Parathyroid adenoma (tissue), 2 donors: ENCODE data around the gene FADD.

ENCODE experiments used
- H2AFZ ChIP-seq: fragments of 300-600 bp; sonication (generic); one replicate; pipeline ENCODE4 v1.7.0; 2017; ENCODE audit warnings: antibody characterized with exemption, mild to moderate bottlenecking
- H3K27ac ChIP-seq: fragments of 300-600 bp; sonication (generic); one replicate; pipeline ENCODE4 v1.7.0; 2017
- H3K27me3 ChIP-seq: fragments of 300-600 bp; sonication (generic); one replicate; pipeline ENCODE4 v1.7.0; 2017; ENCODE audit warnings: low read length; ENCODE audit not compliant: control insufficient read depth, insufficient read depth
- H3K36me3 ChIP-seq: fragments of 300-600 bp; sonication (generic); one replicate; pipeline ENCODE4 v1.7.0; 2017; ENCODE audit warnings: low read length; ENCODE audit not compliant: control insufficient read depth, insufficient read depth
- H3K4me1 ChIP-seq: fragments of 300-600 bp; sonication (generic); one replicate; pipeline ENCODE4 v1.7.0; 2017; ENCODE audit warnings: control low read depth
- H3K4me2 ChIP-seq: fragments of 300-600 bp; sonication (generic); one replicate; pipeline ENCODE4 v1.7.0; 2017; ENCODE audit warnings: low read length
- H3K4me3 ChIP-seq: fragments of 300-600 bp; sonication (generic); one replicate; pipeline ENCODE4 v1.7.0; 2017; ENCODE audit warnings: low read depth, low read length
- H3K79me2 ChIP-seq: fragments of 300-600 bp; sonication (generic); one replicate; pipeline ENCODE4 v1.7.0; 2017; ENCODE audit warnings: control low read depth
- H3K9ac ChIP-seq: fragments of 300-600 bp; sonication (generic); one replicate; pipeline ENCODE4 v1.7.0; 2017; ENCODE audit warnings: mild to moderate bottlenecking
- H3K9me3 ChIP-seq: fragments of 300-600 bp; sonication (generic); one replicate; pipeline ENCODE4 v1.7.0; 2017; ENCODE audit warnings: low read length; ENCODE audit not compliant: control insufficient read depth
- CTCF ChIP-seq: fragments of 300-600 bp; sonication (generic); IDR thresholded peaks from one replicate; pipeline ENCODE4 v1.7.0; 2017; ENCODE audit warnings: antibody characterized with exemption, mild to moderate bottlenecking
- donor health status: primary hyperparathyroidism.

The FADD gene

GRCh38 chr11:70167120-70167519 lies 36.0 kb upstream of the FADD start:
- TF ChIP-seq CTCF, result no peak
- no peak overlapping the region for H3K27ac ChIP-seq

DNA sequence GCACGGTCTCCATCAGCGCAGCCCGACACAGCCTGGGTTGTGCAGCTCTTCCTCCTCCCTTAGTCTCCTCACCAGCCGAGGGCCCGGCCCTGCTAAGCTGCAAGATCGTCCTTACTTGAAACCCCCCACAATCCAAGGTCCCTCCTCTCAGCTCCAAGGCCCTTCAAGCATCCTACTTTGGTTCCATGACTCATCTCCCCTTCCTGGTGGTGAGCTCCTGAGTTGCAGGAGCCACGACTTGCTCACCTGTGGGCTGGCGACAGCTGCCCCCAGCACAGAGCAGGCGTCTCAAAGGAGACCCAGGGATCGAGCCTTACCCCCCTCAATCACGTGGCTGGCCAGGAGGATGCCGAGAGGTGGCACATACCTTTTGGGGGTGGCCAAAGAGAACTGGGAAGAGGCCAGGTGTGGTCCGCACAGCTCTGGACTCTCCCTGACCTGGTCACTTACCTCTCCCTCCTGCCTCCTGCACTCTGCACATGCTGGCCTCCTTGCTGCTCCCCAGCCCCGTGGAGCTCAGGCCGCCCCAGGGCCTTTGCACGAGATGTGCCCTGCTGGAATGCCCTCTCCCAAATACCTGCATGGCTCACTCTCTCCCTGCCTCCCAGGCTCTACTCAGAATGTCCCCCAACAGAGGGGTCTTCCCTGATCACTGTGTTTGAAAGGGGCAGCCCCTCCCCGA lies 35.2 kb upstream of the FADD start:
- H3K9ac ChIP-seq, result no peak overlapping the region
- peaks cover 1% of the 10 kb centered on the region for H3K4me1 ChIP-seq
- no peaks in the 10 kb centered on the region for H3K27me3 ChIP-seq
- TF ChIP-seq CTCF, result no peak
- no peak overlapping the region for H3K27ac ChIP-seq
- no peak overlapping the region for H3K4me3 ChIP-seq
- no peaks in the 10 kb centered on the region for H3K9me3 ChIP-seq
- no peak overlapping the region for H2AFZ ChIP-seq
- no peaks in the 10 kb centered on the region for H3K79me2 ChIP-seq
- H3K36me3 ChIP-seq, result no peaks in the 10 kb centered on the region
- H3K4me2 ChIP-seq, result no peak overlapping the region

More at GRCh38 chr11:70167120-70167519, 36.0 kb upstream of the FADD start:
- no peak overlapping the region for H3K4me2 ChIP-seq
- no peaks in the 10 kb centered on the region for H3K4me1 ChIP-seq
- H3K36me3 ChIP-seq, result no peaks in the 10 kb centered on the region
- H3K27me3 ChIP-seq, result no peaks in the 10 kb centered on the region
- H3K9ac ChIP-seq, result no peak overlapping the region
- no peaks in the 10 kb centered on the region for H3K79me2 ChIP-seq
- no peaks in the 10 kb centered on the region for H3K9me3 ChIP-seq
- no peak overlapping the region for H2AFZ ChIP-seq
- no peak overlapping the region for H3K4me3 ChIP-seq

GRCh38 chr11:70168405-70168754 lies 34.7 kb upstream of the FADD start:
- Histone ChIP-seq H3K9ac (no peak overlapping the region), H3K36me3 (no peaks in the 10 kb centered on the region), H3K27me3 (no peaks in the 10 kb centered on the region), H3K9me3 (no peaks in the 10 kb centered on the region), H3K4me2 (no peak overlapping the region), H3K4me3 (no peak overlapping the region), H2AFZ (no peak overlapping the region), H3K27ac (no peak overlapping the region), H3K4me1 (peaks cover 2% of the 10 kb centered on the region), H3K79me2 (no peaks in the 10 kb centered on the region)
- no peak for TF ChIP-seq CTCF

DNA sequence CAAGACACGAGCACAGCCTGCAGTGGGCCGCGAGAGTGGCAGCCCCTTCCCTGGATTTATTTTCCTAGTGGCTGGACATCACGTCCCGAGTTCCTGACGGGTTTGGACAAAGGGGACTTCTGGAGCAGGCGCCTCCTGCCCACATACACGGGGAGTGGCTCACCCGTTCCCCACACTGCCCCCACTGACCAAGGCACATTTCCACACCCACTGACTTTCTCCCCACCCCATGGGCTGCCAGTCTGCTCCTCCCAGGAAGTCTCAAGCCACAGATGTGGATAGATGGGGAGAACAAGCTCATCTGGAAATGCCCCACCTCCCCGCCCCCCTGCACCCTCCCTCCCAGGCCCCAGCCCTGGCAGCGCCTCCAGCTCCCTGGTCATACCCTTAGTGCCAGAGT lies 34.0 kb upstream of the FADD start:
- H3K79me2 ChIP-seq, result no peaks in the 10 kb centered on the region
- TF ChIP-seq CTCF, result no peak
- H3K36me3 ChIP-seq, result no peaks in the 10 kb centered on the region
- H3K9ac ChIP-seq, result no peak overlapping the region
- no peak overlapping the region for H3K4me2 ChIP-seq
- H3K9me3 ChIP-seq, result no peaks in the 10 kb centered on the region
- no peak overlapping the region for H3K27ac ChIP-seq
- no peak overlapping the region for H3K4me3 ChIP-seq
- no peak overlapping the region for H2AFZ ChIP-seq
- no peaks in the 10 kb centered on the region for H3K27me3 ChIP-seq
- H3K4me1 ChIP-seq, result peaks cover 2% of the 10 kb centered on the region

DNA sequence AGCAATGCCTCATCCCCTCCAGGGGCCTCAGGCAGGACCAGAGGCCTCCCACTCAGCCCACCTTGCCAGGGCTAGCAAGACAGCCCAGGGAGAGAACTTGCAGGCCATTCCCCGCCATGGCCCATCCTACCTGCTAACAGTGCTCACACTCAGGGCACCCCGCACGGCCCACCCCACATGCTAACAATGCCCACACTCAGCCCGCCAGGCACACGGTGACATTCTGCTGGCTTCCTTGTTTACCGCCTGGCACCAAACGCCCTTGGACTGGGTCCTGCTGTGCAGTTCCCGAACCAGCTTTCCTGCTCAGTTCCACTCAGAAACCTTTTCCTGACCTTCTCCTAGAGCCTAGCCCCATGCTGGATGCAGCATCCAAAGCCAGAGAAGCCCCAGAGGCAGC lies 33.5 kb upstream of the FADD start:
- H3K4me2 ChIP-seq, result no peak overlapping the region
- no peaks in the 10 kb centered on the region for H3K9me3 ChIP-seq
- H3K27ac ChIP-seq, result no peak overlapping the region
- H3K27me3 ChIP-seq, result no peaks in the 10 kb centered on the region
- H3K79me2 ChIP-seq, result no peaks in the 10 kb centered on the region
- H3K9ac ChIP-seq, result no peak overlapping the region
- TF ChIP-seq CTCF, result no peak
- no peaks in the 10 kb centered on the region for H3K36me3 ChIP-seq
- H3K4me1 ChIP-seq, result peaks cover 2% of the 10 kb centered on the region
- no peak overlapping the region for H2AFZ ChIP-seq
- H3K4me3 ChIP-seq, result no peak overlapping the region
